ENCODE data around the gene PLXDC2.

- TF ChIP-seq CTCF (conservative IDR thresholded peaks at IDR 0.05; ENCODE audit: low read depth in 2 of 2) (no peak), EZH2 (IDR thresholded peaks at IDR 0.05; ENCODE audit: low read depth, unreplicated experiment) (no peak), POLR2AphosphoS5 (IDR thresholded peaks at IDR 0.05; ENCODE audit: low read depth) (no peak), EZH2phosphoT487 (IDR thresholded peaks at IDR 0.05; ENCODE audit: unreplicated experiment) (no peak), CREB1 (CRISPR knock-in tag; IDR thresholded peaks at IDR 0.05; ENCODE audit: low read depth) (no peak), JUNB (IDR thresholded peaks at IDR 0.05; ENCODE audit: unreplicated experiment) (no peak), ZNF331 (CRISPR knock-in tag; IDR thresholded peaks at IDR 0.05; ENCODE audit: low read depth) (no peak), ZNF462 (CRISPR knock-in tag; IDR thresholded peaks at IDR 0.05) (no peak), NANOG (IDR thresholded peaks at IDR 0.05; ENCODE audit: borderline replicate concordance) (no peak), STAT1 (IDR thresholded peaks at IDR 0.05; ENCODE audit: unreplicated experiment) (no peak)
- TF ChIP-seq, protein P1, sequence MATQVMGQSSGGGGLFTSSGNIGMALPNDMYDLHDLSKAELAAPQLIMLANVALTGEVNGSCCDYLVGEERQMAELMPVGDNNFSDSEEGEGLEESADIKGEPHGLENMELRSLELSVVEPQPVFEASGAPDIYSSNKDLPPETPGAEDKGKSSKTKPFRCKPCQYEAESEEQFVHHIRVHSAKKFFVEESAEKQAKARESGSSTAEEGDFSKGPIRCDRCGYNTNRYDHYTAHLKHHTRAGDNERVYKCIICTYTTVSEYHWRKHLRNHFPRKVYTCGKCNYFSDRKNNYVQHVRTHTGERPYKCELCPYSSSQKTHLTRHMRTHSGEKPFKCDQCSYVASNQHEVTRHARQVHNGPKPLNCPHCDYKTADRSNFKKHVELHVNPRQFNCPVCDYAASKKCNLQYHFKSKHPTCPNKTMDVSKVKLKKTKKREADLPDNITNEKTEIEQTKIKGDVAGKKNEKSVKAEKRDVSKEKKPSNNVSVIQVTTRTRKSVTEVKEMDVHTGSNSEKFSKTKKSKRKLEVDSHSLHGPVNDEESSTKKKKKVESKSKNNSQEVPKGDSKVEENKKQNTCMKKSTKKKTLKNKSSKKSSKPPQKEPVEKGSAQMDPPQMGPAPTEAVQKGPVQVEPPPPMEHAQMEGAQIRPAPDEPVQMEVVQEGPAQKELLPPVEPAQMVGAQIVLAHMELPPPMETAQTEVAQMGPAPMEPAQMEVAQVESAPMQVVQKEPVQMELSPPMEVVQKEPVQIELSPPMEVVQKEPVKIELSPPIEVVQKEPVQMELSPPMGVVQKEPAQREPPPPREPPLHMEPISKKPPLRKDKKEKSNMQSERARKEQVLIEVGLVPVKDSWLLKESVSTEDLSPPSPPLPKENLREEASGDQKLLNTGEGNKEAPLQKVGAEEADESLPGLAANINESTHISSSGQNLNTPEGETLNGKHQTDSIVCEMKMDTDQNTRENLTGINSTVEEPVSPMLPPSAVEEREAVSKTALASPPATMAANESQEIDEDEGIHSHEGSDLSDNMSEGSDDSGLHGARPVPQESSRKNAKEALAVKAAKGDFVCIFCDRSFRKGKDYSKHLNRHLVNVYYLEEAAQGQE (IDR thresholded peaks at IDR 0.05; ENCODE audit: unreplicated experiment), result no peak
- TF ChIP-seq, protein P2, sequence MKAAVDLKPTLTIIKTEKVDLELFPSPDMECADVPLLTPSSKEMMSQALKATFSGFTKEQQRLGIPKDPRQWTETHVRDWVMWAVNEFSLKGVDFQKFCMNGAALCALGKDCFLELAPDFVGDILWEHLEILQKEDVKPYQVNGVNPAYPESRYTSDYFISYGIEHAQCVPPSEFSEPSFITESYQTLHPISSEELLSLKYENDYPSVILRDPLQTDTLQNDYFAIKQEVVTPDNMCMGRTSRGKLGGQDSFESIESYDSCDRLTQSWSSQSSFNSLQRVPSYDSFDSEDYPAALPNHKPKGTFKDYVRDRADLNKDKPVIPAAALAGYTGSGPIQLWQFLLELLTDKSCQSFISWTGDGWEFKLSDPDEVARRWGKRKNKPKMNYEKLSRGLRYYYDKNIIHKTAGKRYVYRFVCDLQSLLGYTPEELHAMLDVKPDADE (IDR thresholded peaks at IDR 0.05), result no peak
These were observed 1.0 kb upstream of the PLXDC2 start for GRCh38 chr10:19815036-19815730.
